Measurements from ENCODE around the gene ZNF683.
"Not testable (repeated sequence)": the region's sequence is repeated elsewhere in the genome, so short reads cannot be mapped to it uniquely, and the experiment has no call there.

ZNF683 gene

GRCh38 chr1:26372611-26373010 is at the start of gene ZNF683:
ZNF683 (minus strand) TSS chr1:26372750; CDS start chr1:26368571, 4,179 bp downstream.
- not testable (repeated sequence) for H3K27ac ChIP-seq (ENCODE audit: low read depth, low read length)

DNA sequence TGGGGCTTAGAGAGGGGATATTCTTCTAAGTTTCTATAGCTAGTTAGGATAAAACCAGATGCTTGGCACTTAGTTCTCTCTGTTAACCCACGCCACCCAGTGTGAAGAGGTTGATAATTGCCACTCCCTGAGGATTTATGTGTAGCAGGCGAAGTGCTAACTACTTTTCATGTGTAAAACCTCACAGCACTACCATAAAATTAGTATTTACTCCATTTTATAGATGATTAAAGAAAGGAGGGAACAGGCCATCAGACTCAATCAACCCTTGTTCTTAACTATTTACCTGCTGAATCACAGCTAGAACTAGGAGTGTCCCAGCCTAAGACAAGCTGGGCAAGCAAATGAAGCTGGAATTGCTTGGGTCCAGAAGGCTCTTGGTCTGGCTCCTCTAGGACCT is 46.9 kb upstream of the ZNF683 start:
- no peak overlapping the region for H3K4me3 ChIP-seq (ENCODE audit: low read depth, low read length)
- no peaks in the 10 kb centered on the region for H3K36me3 ChIP-seq (ENCODE audit: insufficient read depth, low read length)
- H3K27me3 ChIP-seq (ENCODE audit: insufficient read depth, low read length) = peaks cover 12% of the 10 kb centered on the region
- H3K27ac ChIP-seq (ENCODE audit: low read depth, low read length) = no peak overlapping the region
- H3K79me2 ChIP-seq (ENCODE audit: control insufficient read depth, insufficient read depth, low read length, unreplicated experiment) = no peaks in the 10 kb centered on the region
- no peak overlapping the region for H2AFZ ChIP-seq (ENCODE audit: low read length, unreplicated experiment)
- no peaks in the 10 kb centered on the region for H3K4me1 ChIP-seq (ENCODE audit: control insufficient read depth, insufficient read depth, low read length, unreplicated experiment)

More at GRCh38 chr1:26372611-26373010, at the start of gene ZNF683:
- H3K79me2 ChIP-seq (ENCODE audit: control insufficient read depth, insufficient read depth, low read length, unreplicated experiment); H3K27me3 ChIP-seq (ENCODE audit: insufficient read depth, low read length); H3K36me3 ChIP-seq (ENCODE audit: insufficient read depth, low read length); H3K4me3 ChIP-seq (ENCODE audit: low read depth, low read length); H2AFZ ChIP-seq (ENCODE audit: low read length, unreplicated experiment): not testable (repeated sequence)
- H3K4me1 ChIP-seq (ENCODE audit: control insufficient read depth, insufficient read depth, low read length, unreplicated experiment) = peaks cover 20% of the 10 kb centered on the region

DNA sequence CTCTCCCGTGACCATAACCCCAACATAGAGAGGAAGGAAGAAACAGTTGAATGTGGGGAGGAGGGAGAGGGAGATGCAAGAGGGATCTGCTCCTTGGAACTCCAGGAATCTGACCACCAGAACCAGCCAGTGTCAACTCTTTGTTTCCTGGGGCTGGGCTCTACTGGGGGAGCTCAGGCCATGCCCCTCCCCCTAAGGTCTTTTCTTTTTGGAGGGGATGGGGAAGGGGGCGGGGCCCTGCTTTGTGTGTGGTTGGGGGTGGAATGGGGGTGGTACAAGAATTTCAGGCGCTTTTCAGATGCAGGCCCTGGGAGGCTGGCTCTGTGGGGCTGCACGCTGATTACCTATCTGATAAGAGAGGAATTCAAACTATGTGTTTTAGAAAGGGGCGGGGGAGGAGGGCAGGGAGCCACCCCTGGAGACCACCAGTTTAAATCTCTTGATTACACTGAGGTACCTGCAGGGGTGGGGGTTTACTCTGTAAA is 46.4 kb upstream of the ZNF683 start:
- no peaks in the 10 kb centered on the region for H3K36me3 ChIP-seq (ENCODE audit: insufficient read depth, low read length)
- H2AFZ ChIP-seq (ENCODE audit: low read length, unreplicated experiment) = no peak overlapping the region
- no peak overlapping the region for H3K4me3 ChIP-seq (ENCODE audit: low read depth, low read length)
- no peaks in the 10 kb centered on the region for H3K79me2 ChIP-seq (ENCODE audit: control insufficient read depth, insufficient read depth, low read length, unreplicated experiment)
- no peak overlapping the region for H3K27ac ChIP-seq (ENCODE audit: low read depth, low read length)
- no peaks in the 10 kb centered on the region for H3K4me1 ChIP-seq (ENCODE audit: control insufficient read depth, insufficient read depth, low read length, unreplicated experiment)
- H3K27me3 ChIP-seq (ENCODE audit: insufficient read depth, low read length) = peaks cover 18% of the 10 kb centered on the region

DNA sequence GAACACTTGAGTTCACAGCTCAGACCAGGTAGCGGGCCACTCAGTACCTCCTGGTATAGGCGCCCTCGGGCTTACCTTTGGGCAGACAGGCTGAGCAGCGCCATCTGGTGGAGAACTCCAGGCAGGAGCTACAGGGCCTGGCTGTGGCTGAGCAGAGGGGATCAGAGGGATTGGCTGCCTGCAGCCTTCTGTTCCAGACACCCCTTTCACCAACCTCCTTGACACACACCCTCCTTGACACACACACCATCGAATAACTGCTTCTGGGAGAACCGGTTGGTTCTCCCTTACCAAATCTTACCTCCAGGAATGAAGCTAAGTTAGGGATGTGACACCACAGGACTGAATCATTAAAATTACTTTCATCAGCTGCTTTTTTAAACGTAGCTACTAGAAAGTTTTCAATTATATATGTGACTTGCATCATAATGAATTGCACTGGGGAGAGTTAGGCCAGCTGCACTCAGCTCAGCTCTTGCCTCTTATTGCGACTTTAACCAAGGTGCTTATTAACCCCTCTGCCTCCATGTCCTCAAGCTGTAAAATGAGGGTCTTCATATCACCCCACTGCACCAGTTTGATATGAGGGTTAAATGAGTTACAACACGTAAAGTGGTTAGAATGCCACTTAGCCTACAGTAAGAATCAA is 44.7 kb upstream of the ZNF683 start:
- Histone ChIP-seq H3K4me1 (ENCODE audit: control insufficient read depth, insufficient read depth, low read length, unreplicated experiment) (no peaks in the 10 kb centered on the region), H3K27me3 (ENCODE audit: insufficient read depth, low read length) (peaks cover 35% of the 10 kb centered on the region), H3K27ac (ENCODE audit: low read depth, low read length) (no peak overlapping the region), H3K79me2 (ENCODE audit: control insufficient read depth, insufficient read depth, low read length, unreplicated experiment) (no peaks in the 10 kb centered on the region), H2AFZ (ENCODE audit: low read length, unreplicated experiment) (no peak overlapping the region), H3K4me3 (ENCODE audit: low read depth, low read length) (no peak overlapping the region), H3K36me3 (ENCODE audit: insufficient read depth, low read length) (no peaks in the 10 kb centered on the region)

GRCh38 chr1:26413031-26413430 is 40.5 kb upstream of the ZNF683 start:
- H3K79me2 ChIP-seq (ENCODE audit: control insufficient read depth, insufficient read depth, low read length, unreplicated experiment) = no peaks in the 10 kb centered on the region
- H3K4me1 ChIP-seq (ENCODE audit: control insufficient read depth, insufficient read depth, low read length, unreplicated experiment) = peaks cover 20% of the 10 kb centered on the region
- no peak overlapping the region for H2AFZ ChIP-seq (ENCODE audit: low read length, unreplicated experiment)
- H3K27ac ChIP-seq (ENCODE audit: low read depth, low read length) = no peak overlapping the region
- no peaks in the 10 kb centered on the region for H3K36me3 ChIP-seq (ENCODE audit: insufficient read depth, low read length)
- H3K27me3 ChIP-seq (ENCODE audit: insufficient read depth, low read length) = peaks cover 54% of the 10 kb centered on the region
- H3K4me3 ChIP-seq (ENCODE audit: low read depth, low read length) = no peak overlapping the region

- H3K27me3 ChIP-seq (ENCODE audit: insufficient read depth, low read length) = peaks cover 54% of the 10 kb centered on the region
- no peak overlapping the region for H3K4me3 ChIP-seq (ENCODE audit: low read depth, low read length)
- H3K27ac ChIP-seq (ENCODE audit: low read depth, low read length) = no peak overlapping the region
- no peak overlapping the region for H2AFZ ChIP-seq (ENCODE audit: low read length, unreplicated experiment)
- H3K79me2 ChIP-seq (ENCODE audit: control insufficient read depth, insufficient read depth, low read length, unreplicated experiment) = no peaks in the 10 kb centered on the region
- H3K4me1 ChIP-seq (ENCODE audit: control insufficient read depth, insufficient read depth, low read length, unreplicated experiment) = peaks cover 20% of the 10 kb centered on the region
- H3K36me3 ChIP-seq (ENCODE audit: insufficient read depth, low read length) = no peaks in the 10 kb centered on the region
Observed at GRCh38 chr1:26412180-26412840, 39.8 kb upstream of the ZNF683 start.

DNA sequence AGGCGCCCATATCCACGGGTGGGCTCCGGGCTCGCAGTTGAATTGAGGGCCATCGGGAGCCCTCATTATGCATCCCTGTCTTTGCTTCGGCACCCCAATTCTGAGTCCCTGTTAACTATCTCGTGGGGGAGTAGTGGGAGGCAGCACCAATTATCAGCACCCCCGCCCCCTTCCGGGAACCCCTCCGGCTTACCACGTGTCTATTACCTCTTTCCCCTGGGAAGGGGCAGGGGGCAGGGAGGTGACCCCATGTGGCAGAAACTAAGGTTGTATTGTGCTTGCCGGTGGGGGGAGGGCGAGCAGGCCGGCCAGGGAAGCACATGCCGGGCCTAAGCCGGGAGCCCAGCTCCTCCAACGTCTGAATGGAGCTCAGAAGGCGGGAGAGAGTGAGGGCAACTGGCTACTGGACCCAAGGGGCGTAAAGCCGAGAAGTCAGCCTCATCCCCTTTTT is 39.1 kb upstream of the ZNF683 start:
- Histone ChIP-seq H3K79me2 (ENCODE audit: control insufficient read depth, insufficient read depth, low read length, unreplicated experiment) (no peaks in the 10 kb centered on the region), H3K4me1 (ENCODE audit: control insufficient read depth, insufficient read depth, low read length, unreplicated experiment) (peaks cover 20% of the 10 kb centered on the region), H3K27me3 (ENCODE audit: insufficient read depth, low read length) (peaks cover 54% of the 10 kb centered on the region), H3K4me3 (ENCODE audit: low read depth, low read length) (peak overlapping the region; percentile 37; the same call in 1 of the 2 replicates), H3K36me3 (ENCODE audit: insufficient read depth, low read length) (no peaks in the 10 kb centered on the region), H3K27ac (ENCODE audit: low read depth, low read length) (no peak overlapping the region), H2AFZ (ENCODE audit: low read length, unreplicated experiment) (no peak overlapping the region)

DNA sequence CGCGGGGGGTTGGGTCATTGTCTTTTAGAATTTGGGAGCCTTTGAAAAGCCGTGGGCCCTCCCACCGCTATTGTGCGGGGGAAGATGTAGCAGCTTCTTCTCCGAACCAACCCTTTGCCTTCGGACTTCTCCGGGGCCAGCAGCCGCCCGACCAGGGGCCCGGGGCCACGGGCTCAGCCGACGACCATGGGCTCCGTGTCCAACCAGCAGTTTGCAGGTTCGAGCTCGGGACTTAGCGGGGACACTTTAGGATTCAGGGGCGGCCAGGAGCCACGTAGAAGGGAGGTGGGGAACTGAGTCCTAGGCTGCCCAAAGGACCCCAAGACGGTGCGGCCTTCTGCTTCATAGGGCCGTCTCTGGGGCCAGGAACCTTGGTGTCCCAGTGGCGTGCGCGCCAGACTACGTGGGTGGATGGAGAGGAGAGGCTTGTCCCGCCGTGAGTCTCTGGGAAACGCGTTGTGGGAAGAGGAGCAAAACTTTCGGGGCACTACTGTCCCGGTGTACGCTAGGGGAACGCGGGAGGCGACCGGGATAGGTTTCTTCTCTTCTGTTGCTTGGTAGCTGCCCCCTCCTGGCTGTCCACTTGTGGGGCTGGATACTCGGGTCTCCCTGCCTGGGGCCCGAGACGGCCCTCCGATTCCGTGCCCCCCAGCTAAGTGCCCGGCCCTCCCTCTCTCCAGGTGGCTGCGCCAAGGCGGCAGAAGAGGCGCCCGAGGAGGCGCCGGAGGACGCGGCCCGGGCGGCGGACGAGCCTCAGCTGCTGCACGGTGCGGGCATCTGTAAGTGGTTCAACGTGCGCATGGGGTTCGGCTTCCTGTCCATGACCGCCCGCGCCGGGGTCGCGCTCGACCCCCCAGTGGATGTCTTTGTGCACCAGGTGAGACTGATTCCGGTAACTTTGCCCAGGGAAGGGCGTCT is 38.4 kb upstream of the ZNF683 start, which contains the start of gene LIN28A:
TSS of gene LIN28A (plus strand) at position 112 of the 918 bp plus-strand sequence. CDS start at position 187, 75 bp downstream.
- Histone ChIP-seq H3K4me3 (ENCODE audit: low read depth, low read length) (peak within 1 kb of the TSS; percentile 37), H3K4me1 (ENCODE audit: control insufficient read depth, insufficient read depth, low read length, unreplicated experiment) (peaks cover 20% of the 10 kb centered on the region), H3K79me2 (ENCODE audit: control insufficient read depth, insufficient read depth, low read length, unreplicated experiment) (no peaks in the 10 kb centered on the region), H3K27me3 (ENCODE audit: insufficient read depth, low read length) (peaks cover 54% of the 10 kb centered on the region), H2AFZ (ENCODE audit: low read length, unreplicated experiment) (no peak within 1 kb of the TSS), H3K36me3 (ENCODE audit: insufficient read depth, low read length) (no peaks in the 10 kb centered on the region), H3K27ac (ENCODE audit: low read depth, low read length) (no peak within 1 kb of the TSS)

- H3K27me3 ChIP-seq (ENCODE audit: insufficient read depth, low read length) = peaks cover 40% of the 10 kb centered on the region
- peaks cover 32% of the 10 kb centered on the region for H3K4me1 ChIP-seq (ENCODE audit: control insufficient read depth, insufficient read depth, low read length, unreplicated experiment)
- no peak overlapping the region for H3K27ac ChIP-seq (ENCODE audit: low read depth, low read length)
- no peaks in the 10 kb centered on the region for H3K36me3 ChIP-seq (ENCODE audit: insufficient read depth, low read length)
- H2AFZ ChIP-seq (ENCODE audit: low read length, unreplicated experiment) = no peak overlapping the region
- peak overlapping the region; percentile 32 for H3K4me3 ChIP-seq (ENCODE audit: low read depth, low read length)
- H3K79me2 ChIP-seq (ENCODE audit: control insufficient read depth, insufficient read depth, low read length, unreplicated experiment) = no peaks in the 10 kb centered on the region
Observed at GRCh38 chr1:26409191-26409807, 36.7 kb upstream of the ZNF683 start.

GRCh38 chr1:26408604-26409003 is 36.1 kb upstream of the ZNF683 start:
- peaks cover 33% of the 10 kb centered on the region for H3K27me3 ChIP-seq (ENCODE audit: insufficient read depth, low read length)
- H3K36me3 ChIP-seq (ENCODE audit: insufficient read depth, low read length) = no peaks in the 10 kb centered on the region
- H3K27ac ChIP-seq (ENCODE audit: low read depth, low read length) = no peak overlapping the region
- H3K4me3 ChIP-seq (ENCODE audit: low read depth, low read length) = peak overlapping the region; percentile 32
- H2AFZ ChIP-seq (ENCODE audit: low read length, unreplicated experiment) = no peak overlapping the region
- peaks cover 39% of the 10 kb centered on the region for H3K4me1 ChIP-seq (ENCODE audit: control insufficient read depth, insufficient read depth, low read length, unreplicated experiment)
- no peaks in the 10 kb centered on the region for H3K79me2 ChIP-seq (ENCODE audit: control insufficient read depth, insufficient read depth, low read length, unreplicated experiment)
